CD4-positive, alpha-beta T cell treated with Interleukin-6 for 4 hours (primary cell): ENCODE results near the gene CTNNA2.

Experiments
- DNase-seq: peaks from one replicate; pipeline ENCODE4 v3.0.0-alpha.2; 2020; ENCODE audit warnings: mixed read lengths

CTNNA2 gene

GRCh38 chr2:80303006-80303908 lies 790.4 kb downstream of the CTNNA2 start:
- no peak for DNase-seq

- no peak for DNase-seq
Measured at GRCh38 chr2:80303909-80304837, 791.3 kb downstream of the CTNNA2 start, which contains the start of gene LRRTM1. TSS of gene LRRTM1 (minus strand) at chr2:80304752. CDS start at chr2:80303819, 933 bp downstream.

GRCh38 chr2:80311304-80311703 lies 798.5 kb downstream of the CTNNA2 start:
- no peak for DNase-seq

- no peak for DNase-seq
Measured at GRCh38 chr2:80312282-80312839, 799.5 kb downstream of the CTNNA2 start.

GRCh38 chr2:80322311-80322920 lies 809.6 kb downstream of the CTNNA2 start:
- no peak for DNase-seq

- DNase-seq = no peak
Measured at GRCh38 chr2:80322958-80323357, 810.1 kb downstream of the CTNNA2 start.

GRCh38 chr2:80323610-80324009 lies 810.8 kb downstream of the CTNNA2 start:
- no peak for DNase-seq

- no peak for DNase-seq
Measured at GRCh38 chr2:80324525-80324924, 811.7 kb downstream of the CTNNA2 start.

GRCh38 chr2:80326214-80326613 lies 813.4 kb downstream of the CTNNA2 start:
- DNase-seq = no peak

- DNase-seq = no peak
Measured at GRCh38 chr2:80326861-80327260, 814.0 kb downstream of the CTNNA2 start.

- no peak for DNase-seq
Measured at GRCh38 chr2:80328159-80328571, 815.3 kb downstream of the CTNNA2 start.

GRCh38 chr2:80329491-80329890 lies 816.6 kb downstream of the CTNNA2 start:
- DNase-seq = no peak

GRCh38 chr2:80330527-80331450 lies 817.9 kb downstream of the CTNNA2 start:
- no peak for DNase-seq

- DNase-seq = no peak
Measured at GRCh38 chr2:80333886-80334285, 821.0 kb downstream of the CTNNA2 start.

- DNase-seq = no peak
Measured at GRCh38 chr2:80335411-80335810, 822.6 kb downstream of the CTNNA2 start.

- DNase-seq = no peak
Measured at GRCh38 chr2:80338794-80339193, 825.9 kb downstream of the CTNNA2 start.

GRCh38 chr2:80340022-80340421 lies 827.2 kb downstream of the CTNNA2 start:
- no peak for DNase-seq

GRCh38 chr2:80348078-80348477 lies 835.2 kb downstream of the CTNNA2 start:
- no peak for DNase-seq

- DNase-seq = no peak
Measured at GRCh38 chr2:80348953-80349352, 836.1 kb downstream of the CTNNA2 start.

- DNase-seq = no peak
Measured at GRCh38 chr2:80351231-80351630, 838.4 kb downstream of the CTNNA2 start.

GRCh38 chr2:80354858-80355257 lies 842.0 kb downstream of the CTNNA2 start:
- no peak for DNase-seq

GRCh38 chr2:80361904-80362303 lies 849.1 kb downstream of the CTNNA2 start:
- no peak for DNase-seq
